Heart left ventricle (tissue), 16 donors: ENCODE measurements around the gene DSTN. TPM values are rescaled to one million over a fixed set of nuclear protein-coding genes. Genes with fewer than 3 reads are reported as not detected.

Experiments
- ATAC-seq, 4 donors: fragments of 200-7000 bp; cut with Tn5 transposase; one replicate each; pipeline ENCODE4 v1.9.1; 2020 to 2022; ENCODE audit warnings: moderate library complexity in 4 of 4, mild to moderate bottlenecking in 3 of 4, moderate number of reproducible peaks in 1 of 4
- DNase-seq, 5 donors: peaks; one replicate each; pipeline ENCODE4 v3.0.0-alpha.2; 2020
- H3K27ac ChIP-seq, 12 donors: fragments of 200-600 bp; sonication (generic) in 4 of 12; one replicate each; pipeline versions ENCODE4 v1.5.0 to v1.8.0; 2016 to 2022; ENCODE audit warnings: mild to moderate bottlenecking in 2 of 12
- H3K27me3 ChIP-seq, 9 donors: fragments of 200-600 bp; sonication (generic) in 2 of 9; one replicate each; pipeline versions ENCODE4 v1.5.1 to v1.8.0; 2016 to 2022; ENCODE audit warnings: mild to moderate bottlenecking in 3 of 9
- H3K36me3 ChIP-seq, 9 donors: fragments of 200-600 bp; sonication (generic) in 2 of 9; one replicate each; pipeline versions ENCODE4 v1.5.0 to v1.8.0; 2018 to 2022; ENCODE audit warnings: mild to moderate bottlenecking in 2 of 9
- H3K4me1 ChIP-seq, 12 donors: fragments of 200-600 bp; sonication (generic) in 4 of 12; one replicate each; pipeline versions ENCODE4 v1.5.0 to v1.8.0; 2016 to 2022; ENCODE audit warnings: mild to moderate bottlenecking in 3 of 12
- H3K4me3 ChIP-seq, 12 donors: fragments of 200-600 bp; sonication (generic) in 4 of 12; one replicate each; pipeline versions ENCODE4 v1.5.0 to v1.8.0; 2017 to 2022; ENCODE audit warnings: mild to moderate bottlenecking in 9 of 12, moderate library complexity in 4 of 12
- H3K9me3 ChIP-seq, 12 donors: fragments of 200-600 bp; sonication (generic) in 4 of 12; one replicate each; pipeline versions ENCODE4 v1.5.0 to v1.8.0; 2016 to 2022; ENCODE audit warnings: mild to moderate bottlenecking in 1 of 12
- POLR2A ChIP-seq, 2 donors: fragments of 450-650 bp; IDR thresholded peaks; one replicate each; pipeline ENCODE4 v1.6.1; 2017; ENCODE audit warnings: antibody characterized with exemption in 2 of 2, mild to moderate bottlenecking in 2 of 2, moderate library complexity in 2 of 2
- WGBS, 4 donors: extraction: QIAGEN DNeasy Blood & Tissue Kit in 2 of 4; methylation state at CpG; one replicate each; pipeline versions ENCODE4 v1.1.5 to v1.1.7; 2013 to 2018; 5-methylcytosine and 5-hydroxymethylcytosine counted together
- intact Hi-C, 10 donors: fragments of 100-400 bp; cut with DNase I; formaldehyde crosslinking; loops; one replicate each; pipeline versions ENCODE4 v1.11.1 to v1.14.2; 2022
- polyA plus RNA-seq, 2 donors: library from polyadenylated mRNA; stranded (reverse); fragments of 200-250 nt; gene quantifications; one replicate each; pipeline ENCODE4 v1.2.3, GENCODE V29; 2013
- total RNA-seq, 9 donors: library from RNA; depleted of rRNA in 2 of 9; stranded (reverse); fragments of >200 nt in 2 of 9; fragmentation: NEBNext Ultra II Directional in 3 of 9; extraction: Animal tissue kit (Norgen Biotek cat#: 25700) in 3 of 9; gene quantifications; one replicate each; pipeline versions ENCODE4 v1.1.0 to v1.2.4, GENCODE V29; 2016 to 2023
- TF ChIP-seq, protein P1 (sequence below), 12 donors: fragments of 200-600 bp; sonication (generic) in 4 of 12; IDR thresholded peaks; one replicate each; pipeline versions ENCODE4 v1.5.0 to v1.8.0; 2018 to 2022; ENCODE audit warnings: antibody characterized with exemption in 12 of 12, mild to moderate bottlenecking in 5 of 12
- donor health status: ischemic (EF 13 %, LVEDD 7.1; RV severe dilation, severe dysfunction).
- donor health status: healthy with polysubstance abuse.
- donor health status: DM: no; HTN: yes; CAD: no.
- donor health status: DM: no; HTN: no; CAD: no.
- donor health status: ischemic (EF 25% LVEDD 6.9; RV normal size, moderate dysfunction).
- donor health status: ischemic (EF 25% LVEDD 5.7; RV mildly dilated, moderate dysfunction).
- donor health status: healthy.
- donor health status: DM: yes; HTN: yes; CAD: no.
- donor health status: ischemic (EF 35%, LVEDD 5.7; RV mildly dilated, moderate dysfunction).
- donor health status: nonischemic (EF 11% LVEDD 7.7; RV severe dilation, severe dysfunction).
- donor health status: DM: yes; HTN: yes; CAD: no.
- donor health status: PGD.
- donor health status: ischemic (EF 29% LVEDD 5.4; RV normal size, mild dysfunction).
- donor health status: nonischemic (EF 23%, LVEDD 6.1; RV moderate dilation, normal function).

Gene DSTN
- total and polyA plus RNA-seq, 11 donors = 447 to 738 (median 546) TPM

DNA sequence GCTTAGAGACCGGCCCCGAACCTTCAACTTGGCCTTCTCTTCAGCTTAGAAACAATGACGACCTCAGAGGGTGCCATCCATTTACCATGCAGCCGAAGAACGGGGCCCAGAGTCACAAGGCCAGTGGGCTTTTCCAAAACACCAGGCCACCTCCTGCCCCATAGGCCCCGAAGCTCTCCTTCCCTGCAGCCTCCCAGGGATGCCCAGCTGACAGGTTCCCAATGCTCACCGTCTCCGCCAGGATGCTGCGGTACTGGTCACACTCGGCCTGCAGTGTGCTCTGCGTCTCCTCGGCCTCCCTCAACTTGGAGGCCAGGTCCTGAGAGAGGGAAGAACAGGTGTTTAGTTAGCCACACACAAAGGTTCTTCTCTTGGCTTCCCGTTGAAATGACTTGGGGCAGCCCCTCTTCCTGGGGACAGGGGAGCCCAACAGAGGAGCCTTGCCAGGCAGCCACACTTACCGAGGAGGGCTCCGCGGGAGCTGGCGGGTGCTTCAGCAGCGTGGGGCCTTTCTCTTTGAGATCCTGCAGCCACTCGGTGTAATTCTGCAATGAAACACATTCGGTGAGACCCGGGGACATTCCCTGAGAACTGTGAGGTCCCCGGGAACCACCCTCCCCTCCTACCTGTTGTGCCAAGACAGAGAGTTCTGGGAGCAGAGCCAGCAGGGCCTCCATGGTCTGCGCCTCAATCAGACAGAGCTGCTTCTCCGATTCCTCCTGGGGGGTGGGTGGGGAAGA, 51.5 kb downstream of the DSTN start:
- TF ChIP-seq, protein P1, sequence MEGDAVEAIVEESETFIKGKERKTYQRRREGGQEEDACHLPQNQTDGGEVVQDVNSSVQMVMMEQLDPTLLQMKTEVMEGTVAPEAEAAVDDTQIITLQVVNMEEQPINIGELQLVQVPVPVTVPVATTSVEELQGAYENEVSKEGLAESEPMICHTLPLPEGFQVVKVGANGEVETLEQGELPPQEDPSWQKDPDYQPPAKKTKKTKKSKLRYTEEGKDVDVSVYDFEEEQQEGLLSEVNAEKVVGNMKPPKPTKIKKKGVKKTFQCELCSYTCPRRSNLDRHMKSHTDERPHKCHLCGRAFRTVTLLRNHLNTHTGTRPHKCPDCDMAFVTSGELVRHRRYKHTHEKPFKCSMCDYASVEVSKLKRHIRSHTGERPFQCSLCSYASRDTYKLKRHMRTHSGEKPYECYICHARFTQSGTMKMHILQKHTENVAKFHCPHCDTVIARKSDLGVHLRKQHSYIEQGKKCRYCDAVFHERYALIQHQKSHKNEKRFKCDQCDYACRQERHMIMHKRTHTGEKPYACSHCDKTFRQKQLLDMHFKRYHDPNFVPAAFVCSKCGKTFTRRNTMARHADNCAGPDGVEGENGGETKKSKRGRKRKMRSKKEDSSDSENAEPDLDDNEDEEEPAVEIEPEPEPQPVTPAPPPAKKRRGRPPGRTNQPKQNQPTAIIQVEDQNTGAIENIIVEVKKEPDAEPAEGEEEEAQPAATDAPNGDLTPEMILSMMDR (IDR thresholded peaks at IDR 0.05) = no peak
- TF ChIP-seq POLR2A (IDR thresholded peaks at IDR 0.05) = no peak
- Histone ChIP-seq H3K27ac (no peak overlapping the region), H3K36me3 (peaks cover 0 to 100% (median 93%) of the 10 kb centered on the region in 9 donors), H3K4me1 (peaks cover 0 to 14% (median 0%) of the 10 kb centered on the region in 12 donors), H3K4me3 (no peak overlapping the region), H3K27me3 (no peaks in the 10 kb centered on the region), H3K9me3 (no peaks in the 10 kb centered on the region)
- intact Hi-C loops = no loop called here
- peak in 1 of 5 donors; percentile 17 for DNase-seq
- 89 to 94% (median 92%) methylated on average over 12 to 24 of the region's 24 CpGs for WGBS, 4 donors
- no peak for ATAC-seq

DNA sequence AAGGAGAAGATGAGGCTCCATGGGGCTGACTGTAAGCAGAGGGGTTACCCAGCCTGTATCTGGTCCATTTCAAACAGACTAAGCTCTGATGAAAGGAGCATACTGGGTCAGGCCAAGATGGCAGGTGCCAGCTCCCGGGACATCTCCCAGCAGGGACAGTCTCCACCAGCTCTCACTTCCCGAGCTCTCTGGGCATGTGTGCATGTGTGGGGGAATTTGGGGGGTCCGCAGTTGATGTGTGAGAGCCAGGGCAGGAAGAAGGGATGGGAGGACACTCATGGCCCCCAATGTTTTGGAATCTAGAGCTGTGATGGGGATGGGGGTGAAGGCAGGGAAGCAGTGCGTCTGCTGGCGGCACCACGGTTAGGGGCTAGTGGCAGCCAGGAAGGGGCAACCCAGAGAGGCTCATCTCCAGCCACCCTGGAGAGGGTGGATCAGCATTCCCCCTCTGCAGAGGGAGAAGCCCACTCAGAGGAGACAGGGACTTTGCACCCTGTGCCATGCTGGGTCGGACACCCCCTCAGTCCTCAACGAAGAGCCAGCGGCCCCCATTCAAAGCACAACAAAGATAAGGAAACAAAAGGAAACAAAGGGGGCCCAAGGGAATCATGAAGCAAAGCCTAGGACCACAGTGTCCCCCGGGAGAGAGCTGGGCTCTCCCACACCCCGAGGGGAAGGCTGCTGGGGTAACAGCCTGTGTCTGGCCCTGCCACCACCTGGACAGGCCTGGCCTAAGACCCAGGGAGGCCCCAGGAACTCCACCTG, 52.4 kb downstream of the DSTN start:
- ATAC-seq (no peak), DNase-seq (peak in 1 of 5 donors; percentile 12)
- no peak for TF ChIP-seq POLR2A (IDR thresholded peaks at IDR 0.05)
- TF ChIP-seq, protein P1 (IDR thresholded peaks at IDR 0.05) = no peak
- Histone ChIP-seq H3K36me3 (peaks cover 0 to 100% (median 96%) of the 10 kb centered on the region in 9 donors), H3K4me1 (peaks cover 0 to 8% (median 0%) of the 10 kb centered on the region in 12 donors), H3K4me3 (no peak overlapping the region), H3K27ac (no peak overlapping the region), H3K27me3 (no peaks in the 10 kb centered on the region), H3K9me3 (no peaks in the 10 kb centered on the region)
- 78 to 89% (median 85%) methylated on average over 10 to 11 of the region's 11 CpGs for WGBS, 4 donors
- intact Hi-C loops = no loop called here

DNA sequence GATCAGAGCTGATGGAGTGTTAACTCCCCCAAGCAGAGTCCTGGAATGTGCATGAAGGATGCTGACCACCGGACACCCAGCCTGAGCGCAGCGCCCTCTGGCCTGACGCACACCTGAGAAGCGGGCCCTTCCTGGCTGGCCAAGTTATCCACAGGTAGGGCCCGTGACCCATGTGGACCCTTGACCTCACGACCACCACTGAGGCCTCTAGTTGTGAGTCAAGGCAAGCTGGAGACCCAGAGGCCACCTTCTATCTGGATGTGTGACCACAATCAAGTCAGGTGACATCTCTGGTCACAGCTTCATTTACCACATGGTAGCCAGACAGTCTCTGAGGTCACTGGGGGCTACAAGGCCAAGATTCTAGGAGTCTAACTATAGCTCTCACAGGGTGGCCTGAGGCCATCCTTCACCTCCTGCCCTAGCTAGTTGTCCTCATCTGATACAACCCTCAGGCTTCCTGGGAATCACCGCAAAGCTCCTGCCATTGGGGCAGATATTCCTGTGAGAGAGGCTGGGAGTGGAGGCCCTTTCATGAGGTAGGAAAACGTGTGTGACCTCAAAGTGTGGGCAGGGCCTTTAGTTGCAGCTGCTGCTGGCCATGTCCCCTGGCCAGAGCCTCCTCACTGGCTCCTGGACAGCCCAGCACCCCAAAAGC, 53.1 kb downstream of the DSTN start:
- Histone ChIP-seq H3K36me3 (peaks cover 0 to 100% (median 96%) of the 10 kb centered on the region in 9 donors), H3K9me3 (no peaks in the 10 kb centered on the region), H3K4me3 (no peak overlapping the region), H3K27ac (no peak overlapping the region), H3K27me3 (no peaks in the 10 kb centered on the region), H3K4me1 (peaks cover 0 to 9% (median 0%) of the 10 kb centered on the region in 12 donors)
- no peak for TF ChIP-seq POLR2A (IDR thresholded peaks at IDR 0.05)
- TF ChIP-seq, protein P1 (IDR thresholded peaks at IDR 0.05) = no peak
- ATAC-seq (no peak), DNase-seq (peak in 3 of 5 donors; percentile 18 to 54 (median 21))
- 83 to 95% (median 91%) methylated on average over 2 to 9 of the region's 9 CpGs for WGBS, 4 donors
- intact Hi-C loops = no loop called here

DNA sequence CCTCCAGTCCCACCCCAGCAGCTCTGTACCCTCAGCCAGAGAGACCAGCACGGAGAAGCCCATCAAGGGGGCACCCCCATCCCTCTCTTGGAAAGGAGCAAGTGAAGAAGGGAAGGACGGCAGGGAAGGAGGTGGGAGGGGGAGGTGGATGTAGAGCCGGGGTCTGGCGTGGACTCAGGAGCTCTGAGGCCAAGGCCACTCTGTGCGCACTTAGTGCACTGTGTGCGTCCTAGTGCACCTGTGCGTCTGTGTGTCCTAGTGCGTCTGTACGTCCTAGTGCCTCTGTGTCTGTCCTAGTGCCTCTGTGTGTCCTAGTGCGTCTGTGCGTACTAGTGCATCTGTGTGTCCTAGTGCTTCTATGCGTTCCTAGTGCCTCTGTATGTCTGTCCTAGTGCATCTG, 54.2 kb downstream of the DSTN start:
- intact Hi-C loops = no loop called here
- ATAC-seq = no peak

More for the DNA sequence above, 54.2 kb downstream of the DSTN start:
- peak in 1 of 5 donors; percentile 17 for DNase-seq
- Histone ChIP-seq H3K27me3 (no peaks in the 10 kb centered on the region), H3K9me3 (no peaks in the 10 kb centered on the region), H3K4me3 (no peak overlapping the region), H3K4me1 (peaks cover 0 to 10% (median 0%) of the 10 kb centered on the region in 12 donors), H3K27ac (no peak overlapping the region), H3K36me3 (peaks cover 0 to 100% (median 97%) of the 10 kb centered on the region in 9 donors)
- WGBS, 4 donors = 93 to 98% (median 95%) methylated on average over 12 of the region's 12 CpGs
- TF ChIP-seq POLR2A (IDR thresholded peaks at IDR 0.05) = no peak
- TF ChIP-seq, protein P1 (IDR thresholded peaks at IDR 0.05) = no peak
